Stimulated activated CD4-positive, alpha-beta T cell treated with anti-CD3 and anti-CD28 coated beads, Interleukin-2, amount 100 ng/mL, for 24 hours (primary cell): ENCODE results near the gene MTG2.

Experiments used
- DNase-seq, 2 donors: peaks; one replicate each; pipeline ENCODE4 v3.0.0-alpha.2; 2020

Gene MTG2

GRCh38 chr20:62163986-62164762 is 18.7 kb upstream of the MTG2 start:
- no peak for DNase-seq

DNA sequence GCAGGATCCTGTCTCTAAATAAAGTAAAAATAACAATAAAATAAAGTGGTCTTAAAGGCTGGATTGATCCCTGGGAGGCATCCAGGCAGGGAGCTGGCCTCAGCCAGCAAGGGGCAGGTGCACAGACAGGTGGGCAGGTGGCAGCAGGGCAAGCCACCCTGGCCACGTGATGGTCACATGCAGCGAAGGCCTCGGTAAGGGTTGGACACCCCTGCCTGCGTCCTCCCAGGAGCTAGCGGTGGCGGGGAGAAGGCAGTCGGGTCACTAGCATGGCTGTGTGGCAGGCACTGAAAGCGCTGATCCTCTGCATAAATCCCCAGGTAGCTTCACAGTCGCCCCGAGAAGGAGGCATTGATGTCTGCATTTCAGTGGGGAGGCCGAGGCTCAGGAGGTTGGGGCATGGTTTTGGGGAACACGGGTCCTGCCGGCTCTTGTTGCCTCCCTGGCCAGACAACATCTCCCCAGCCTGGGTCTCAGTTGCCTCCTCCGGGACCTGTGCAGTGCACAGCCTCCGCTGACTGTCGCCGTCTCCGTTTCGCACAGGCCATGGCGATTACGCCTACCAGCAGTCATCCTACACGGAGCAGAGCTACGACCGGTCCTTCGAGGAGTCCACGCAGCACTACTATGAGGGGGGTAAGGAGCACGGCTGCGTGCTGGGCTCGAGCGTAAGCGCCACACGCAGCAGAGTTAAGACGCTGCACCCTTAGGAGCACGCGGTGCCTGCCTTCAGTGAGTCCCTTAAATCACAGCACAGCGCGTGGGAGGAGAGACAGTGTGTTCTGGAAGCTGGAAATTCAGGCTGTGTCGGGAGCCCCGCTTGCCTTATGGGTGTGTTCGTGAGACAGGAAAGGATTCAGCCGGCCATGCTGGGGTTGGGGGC is 17.7 kb upstream of the MTG2 start:
- DNase-seq = no peak

DNA sequence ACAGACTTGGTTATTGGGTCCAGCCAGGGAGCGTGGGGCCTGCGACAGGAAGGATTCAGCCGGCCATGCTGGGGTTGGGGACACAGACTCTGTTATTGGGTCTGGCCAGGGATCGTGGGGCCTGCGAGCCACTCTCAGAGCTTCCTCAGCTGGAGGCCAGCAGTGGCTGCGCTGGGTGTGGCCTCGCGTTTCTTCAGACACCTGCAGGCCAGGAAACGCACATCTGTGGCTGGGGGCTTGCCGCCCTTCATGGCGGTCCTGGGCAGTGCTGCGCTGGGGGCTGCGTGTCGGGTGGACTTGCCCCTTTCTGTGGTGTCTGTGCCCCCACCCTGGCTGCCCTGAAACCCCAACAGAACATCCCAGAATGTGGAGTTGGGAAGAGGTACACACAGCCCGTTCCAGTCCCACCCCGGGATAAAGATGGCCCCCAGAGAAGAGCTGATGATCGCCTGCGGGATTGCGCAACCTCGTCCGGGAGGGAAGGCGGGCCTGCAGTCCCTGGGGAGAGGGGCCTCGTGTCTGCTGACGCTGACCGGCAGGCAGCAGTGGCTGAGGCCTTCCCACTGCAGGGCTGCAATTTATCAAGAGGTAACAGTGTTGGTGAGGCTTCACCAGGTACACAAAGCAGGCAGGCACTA is 16.9 kb upstream of the MTG2 start:
- DNase-seq = no peak

GRCh38 chr20:62167474-62167873 is 15.4 kb upstream of the MTG2 start:
- no peak for DNase-seq

DNA sequence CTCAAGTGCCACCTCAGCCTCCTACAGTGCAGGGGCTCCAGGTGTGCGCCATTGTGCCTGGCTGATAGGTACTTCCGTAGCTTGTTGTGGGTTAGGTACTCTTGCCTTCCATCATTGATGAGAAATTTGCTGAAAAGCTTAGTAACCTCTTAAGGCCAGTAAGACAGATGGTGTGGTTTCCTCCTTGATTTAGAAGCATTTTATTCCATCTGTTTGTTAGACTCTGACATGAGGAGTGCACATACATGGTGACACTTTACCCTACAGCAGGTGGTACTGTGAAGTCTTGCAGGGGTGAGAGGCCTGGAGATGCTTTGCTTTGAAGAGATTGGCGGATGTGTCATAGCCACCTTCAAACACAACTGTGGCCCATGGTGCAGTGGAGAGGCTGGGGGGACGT is 14.8 kb upstream of the MTG2 start:
- no peak for DNase-seq

GRCh38 chr20:62168890-62169435 is 13.9 kb upstream of the MTG2 start:
- DNase-seq = no peak

- DNase-seq = no peak
These were observed 12.3 kb upstream of the MTG2 start for GRCh38 chr20:62170536-62170935.

GRCh38 chr20:62171245-62171644 is 11.6 kb upstream of the MTG2 start:
- no peak for DNase-seq

GRCh38 chr20:62172666-62173065 is 10.2 kb upstream of the MTG2 start:
- no peak for DNase-seq

DNA sequence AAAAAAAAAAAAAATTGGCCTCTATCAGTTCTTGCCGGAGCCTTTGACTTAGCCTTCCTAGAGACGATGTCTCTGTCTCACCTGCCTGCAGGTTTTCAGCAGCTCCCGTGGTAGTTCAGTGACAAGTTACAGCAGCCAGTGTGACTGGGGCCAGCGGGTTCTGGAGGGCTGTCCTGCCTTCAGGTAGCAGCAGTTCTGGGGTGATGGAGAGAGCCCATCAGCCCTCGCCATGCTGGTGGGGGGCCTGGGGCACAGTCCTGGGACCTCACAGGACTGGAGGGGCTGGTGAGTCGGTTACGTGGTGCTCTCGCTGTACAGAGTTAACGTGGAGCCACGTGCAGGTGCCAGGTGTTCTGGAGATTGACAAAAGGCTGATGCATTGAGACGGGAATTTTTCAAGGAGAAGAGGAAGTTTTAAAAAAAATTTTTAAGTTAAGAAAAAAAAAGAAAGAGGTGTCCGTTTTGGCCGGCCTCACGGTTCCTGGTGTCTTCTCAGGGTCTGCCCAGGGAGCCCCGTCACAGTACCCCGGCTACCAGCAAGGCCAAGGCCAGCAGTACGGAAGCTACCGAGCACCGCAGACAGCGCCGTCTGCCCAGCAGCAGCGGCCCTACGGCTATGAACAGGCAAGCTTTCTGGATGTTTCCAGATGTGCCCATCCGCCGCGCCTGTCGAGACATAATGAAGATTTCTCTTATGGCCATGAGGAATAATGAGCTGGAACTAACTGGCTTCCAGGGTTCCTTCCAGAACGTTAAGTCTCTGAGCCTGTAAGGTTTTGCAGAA is 8.6 kb upstream of the MTG2 start:
- DNase-seq = no peak

DNA sequence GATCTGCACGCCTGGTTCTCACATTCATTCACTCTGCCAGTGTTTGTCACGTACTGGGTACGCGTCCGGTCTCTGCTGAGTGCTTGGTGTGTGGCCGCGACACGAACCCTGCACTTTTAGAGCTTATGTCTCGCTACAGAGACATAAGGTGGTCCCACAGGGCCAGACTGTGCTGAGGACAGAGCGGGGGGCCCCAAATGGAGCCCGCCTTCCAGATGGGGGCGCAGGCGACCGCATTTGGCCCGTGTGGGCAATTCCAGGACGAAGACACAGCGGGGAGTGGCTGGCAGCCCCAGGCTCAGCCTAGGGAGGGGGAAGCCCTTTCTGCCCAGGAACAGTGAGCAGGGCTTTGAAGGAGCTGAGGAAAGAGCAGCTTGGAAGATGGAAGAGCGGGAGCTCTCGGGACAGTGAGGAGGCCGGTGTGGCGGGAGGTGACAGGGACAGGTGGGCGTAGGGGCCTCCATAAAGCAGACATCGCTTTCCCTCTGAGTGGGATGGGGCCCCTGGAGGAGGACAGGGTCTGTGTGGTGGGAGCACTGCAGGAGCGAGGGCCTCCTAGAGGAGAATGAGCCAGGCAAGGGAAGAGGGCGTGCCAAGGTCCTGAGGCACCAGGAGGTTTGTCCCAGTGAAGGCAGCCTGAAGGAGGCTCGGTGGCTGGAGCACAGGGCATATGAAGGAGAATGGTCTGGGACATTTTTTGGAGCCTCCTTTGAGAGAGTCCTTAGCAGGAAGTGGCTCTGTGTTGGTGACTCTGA is 7.8 kb upstream of the MTG2 start:
- no peak for DNase-seq

DNA sequence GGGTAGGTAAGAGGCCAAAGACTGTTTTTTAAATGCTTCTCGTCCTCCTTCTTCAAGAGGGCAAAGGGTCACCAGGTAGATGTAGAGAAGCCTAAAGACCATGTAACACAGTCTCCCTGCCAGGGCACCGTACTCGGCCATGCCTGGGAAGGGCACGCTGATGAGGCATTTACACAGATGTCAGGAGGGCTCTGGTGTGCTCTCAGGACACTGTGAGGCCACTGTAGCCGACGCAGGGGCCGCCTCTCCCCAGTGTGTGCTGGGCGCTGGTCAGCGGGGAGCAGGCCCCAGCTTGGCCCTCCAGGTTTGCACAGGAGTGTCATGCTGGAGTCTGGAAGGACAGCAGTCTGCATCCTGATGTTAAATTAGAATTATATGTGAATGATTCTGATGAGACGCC is 7.1 kb upstream of the MTG2 start:
- no peak for DNase-seq

DNA sequence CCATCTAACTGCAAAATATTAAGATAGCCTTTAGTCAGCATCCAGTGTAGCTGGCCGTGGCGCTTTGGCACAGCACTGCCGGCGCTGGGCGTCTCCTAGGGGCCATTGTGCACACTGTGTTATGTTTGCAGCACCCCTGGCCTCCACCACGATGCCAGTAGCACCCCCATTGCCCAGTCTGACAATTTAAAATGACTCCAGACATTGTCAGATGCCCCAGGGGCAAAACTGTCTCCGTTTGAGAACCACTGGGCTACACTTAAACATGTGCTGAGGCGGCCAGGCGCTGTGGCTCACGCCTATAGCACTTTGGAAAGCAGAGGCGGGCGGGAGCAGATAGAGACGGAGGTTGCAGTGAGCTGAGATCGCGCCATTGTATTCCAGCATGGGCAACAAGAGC is 6.0 kb upstream of the MTG2 start:
- DNase-seq = no peak

GRCh38 chr20:62177307-62177706 is 5.5 kb upstream of the MTG2 start:
- DNase-seq = no peak

DNA sequence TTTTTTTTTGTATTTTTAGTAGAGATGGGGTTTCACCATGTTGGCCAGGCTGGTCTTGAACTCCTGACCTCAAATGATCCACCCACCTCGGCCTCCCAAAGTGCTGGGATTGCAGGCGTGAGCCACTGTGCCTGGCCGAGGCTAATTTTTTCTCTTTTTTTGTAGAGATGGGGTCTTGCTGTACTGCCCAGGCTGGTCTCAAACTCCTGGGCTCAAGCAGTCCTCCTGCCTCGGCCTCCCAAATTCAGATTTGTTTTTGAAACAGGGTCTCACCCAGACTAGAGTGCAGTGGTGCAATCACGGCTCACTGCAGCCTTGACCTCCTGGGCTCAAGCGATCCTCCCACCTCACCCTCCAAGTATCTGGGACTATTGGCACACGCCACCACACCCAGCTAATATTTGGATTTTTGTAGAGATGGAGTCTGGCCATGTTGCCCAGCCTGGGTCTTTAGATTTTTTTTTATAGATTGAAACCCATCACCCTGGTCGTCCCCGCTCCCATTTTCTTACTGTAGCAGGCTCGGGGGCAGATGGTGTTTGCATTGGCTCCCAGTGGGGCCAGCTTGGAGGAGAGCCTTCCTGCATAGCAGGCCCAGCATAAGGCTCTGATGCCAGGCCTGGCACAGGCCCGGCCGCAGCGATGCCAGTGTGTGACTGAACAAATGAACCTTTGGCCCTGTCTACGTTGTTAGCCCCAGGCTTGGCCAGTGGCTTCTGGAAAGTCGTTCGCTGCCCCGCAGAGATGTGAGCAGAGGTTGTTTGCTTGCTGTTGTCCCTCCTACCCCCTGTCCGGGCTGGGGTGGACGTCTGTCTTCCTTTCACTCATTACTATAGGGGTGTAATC is 4.3 kb upstream of the MTG2 start:
- no peak for DNase-seq

DNA sequence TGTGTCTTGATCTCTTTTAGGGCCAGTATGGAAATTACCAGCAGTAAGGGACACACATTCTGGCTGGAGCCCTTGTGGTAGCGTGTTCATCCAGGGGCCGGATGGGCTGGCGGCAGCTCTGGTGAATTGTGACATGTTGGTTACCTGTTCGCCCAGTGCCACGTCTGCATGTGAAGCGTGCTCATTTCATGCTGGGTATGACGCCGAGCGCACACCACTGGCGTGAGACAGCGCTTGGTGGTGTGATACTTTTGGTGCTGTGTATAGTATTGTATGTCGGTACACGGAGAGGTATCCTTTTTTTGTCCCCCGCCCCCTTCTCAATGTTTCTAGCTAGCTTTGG is 3.7 kb upstream of the MTG2 start:
- DNase-seq = no peak

- no peak for DNase-seq
These were observed 1.0 kb upstream of the MTG2 start for GRCh38 chr20:62181808-62182207.

DNA sequence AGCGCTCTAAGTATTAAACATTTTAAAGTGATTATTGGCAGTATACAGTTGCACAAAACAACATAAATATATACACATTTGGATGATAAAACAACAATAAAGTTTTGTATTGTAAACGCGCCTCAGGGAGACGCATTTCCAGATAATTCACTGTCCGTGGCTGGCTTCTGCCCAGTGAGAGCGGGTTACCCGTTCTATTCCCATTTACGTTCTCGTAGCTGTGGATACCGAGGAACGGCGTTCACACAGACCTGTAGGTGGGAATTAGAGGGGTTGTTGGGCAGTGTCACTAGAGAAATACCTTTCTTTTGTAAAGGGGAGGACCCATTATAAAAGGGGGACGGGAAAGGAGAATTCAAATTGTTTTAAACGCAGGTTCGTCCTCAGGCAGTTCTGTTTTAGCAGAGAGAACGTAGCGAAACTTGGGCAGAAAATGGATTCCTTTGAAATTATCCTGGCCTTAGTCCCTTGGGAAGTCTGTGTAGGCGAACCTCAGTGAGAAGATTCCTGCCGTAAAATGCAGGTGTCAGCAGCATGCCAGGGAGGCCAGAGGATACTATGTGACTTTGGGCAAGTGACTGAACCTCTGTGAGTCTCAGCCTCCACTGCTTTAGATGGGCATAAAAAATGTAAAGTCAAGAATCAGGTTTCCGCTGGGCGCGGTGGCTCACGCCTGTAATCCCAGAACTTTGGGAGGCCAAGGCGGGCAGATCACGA is 756 bp downstream of the MTG2 start:
- no peak for DNase-seq

- no peak for DNase-seq
These were observed 3.2 kb downstream of the MTG2 start for GRCh38 chr20:62186096-62186426.
